GM10266 (cell line): ENCODE measurements around the gene SP6.

ENCODE experiments used
- DNase-seq: peaks from one replicate; pipeline ENCODE4 v3.0.0; 2012; ENCODE audit errors: extremely low spot score
- TF ChIP-seq, protein P1 (sequence below): IDR thresholded peaks from 2 replicates; pipeline ENCODE4 v1.5.1; 2012; ENCODE audit warnings: mild to moderate bottlenecking, low read depth; ENCODE audit not compliant: control insufficient read depth, insufficient read depth; ENCODE audit errors: missing control alignments

Gene SP6

DNA sequence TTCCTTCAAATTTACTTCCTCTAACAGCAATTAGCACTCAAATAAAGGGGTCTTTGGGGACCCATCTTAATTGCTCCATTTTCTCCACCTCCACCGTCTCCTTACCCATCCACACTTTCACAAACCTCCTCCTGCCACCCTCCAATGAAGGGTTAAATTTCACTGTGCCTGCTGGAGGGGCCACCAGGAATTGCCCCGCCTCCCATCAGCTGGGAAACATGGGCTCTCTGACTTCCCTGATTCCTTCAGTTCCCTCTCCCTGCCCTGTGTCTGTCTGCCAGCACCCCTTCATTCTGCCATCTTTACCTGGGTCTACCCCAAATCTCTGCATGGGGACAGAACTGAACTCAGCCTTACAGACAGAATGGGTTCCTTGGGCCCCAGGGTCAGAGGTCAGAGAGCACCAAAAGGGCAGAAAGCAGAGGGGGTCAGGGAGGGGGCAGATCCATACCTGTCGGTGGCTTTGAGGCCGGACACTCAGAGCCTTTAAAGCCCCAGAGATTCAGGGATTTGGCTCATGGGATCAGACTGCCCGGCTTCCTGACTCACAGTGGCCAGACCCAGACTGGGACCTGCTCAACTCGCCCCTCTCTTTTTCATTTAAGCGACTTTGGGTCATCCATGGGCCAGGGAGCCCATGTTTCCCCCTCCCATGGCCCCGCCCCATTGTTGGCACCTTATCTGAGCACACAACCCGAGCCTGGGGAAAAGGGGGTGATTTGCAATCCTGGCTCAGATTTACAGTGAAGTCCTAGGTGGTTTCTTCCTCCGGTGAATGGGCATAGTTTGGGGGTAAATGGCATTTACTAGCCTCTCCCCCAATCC, 27.5 kb upstream of the SP6 start:
- TF ChIP-seq, protein P1, sequence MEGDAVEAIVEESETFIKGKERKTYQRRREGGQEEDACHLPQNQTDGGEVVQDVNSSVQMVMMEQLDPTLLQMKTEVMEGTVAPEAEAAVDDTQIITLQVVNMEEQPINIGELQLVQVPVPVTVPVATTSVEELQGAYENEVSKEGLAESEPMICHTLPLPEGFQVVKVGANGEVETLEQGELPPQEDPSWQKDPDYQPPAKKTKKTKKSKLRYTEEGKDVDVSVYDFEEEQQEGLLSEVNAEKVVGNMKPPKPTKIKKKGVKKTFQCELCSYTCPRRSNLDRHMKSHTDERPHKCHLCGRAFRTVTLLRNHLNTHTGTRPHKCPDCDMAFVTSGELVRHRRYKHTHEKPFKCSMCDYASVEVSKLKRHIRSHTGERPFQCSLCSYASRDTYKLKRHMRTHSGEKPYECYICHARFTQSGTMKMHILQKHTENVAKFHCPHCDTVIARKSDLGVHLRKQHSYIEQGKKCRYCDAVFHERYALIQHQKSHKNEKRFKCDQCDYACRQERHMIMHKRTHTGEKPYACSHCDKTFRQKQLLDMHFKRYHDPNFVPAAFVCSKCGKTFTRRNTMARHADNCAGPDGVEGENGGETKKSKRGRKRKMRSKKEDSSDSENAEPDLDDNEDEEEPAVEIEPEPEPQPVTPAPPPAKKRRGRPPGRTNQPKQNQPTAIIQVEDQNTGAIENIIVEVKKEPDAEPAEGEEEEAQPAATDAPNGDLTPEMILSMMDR: no peak
- no peak for DNase-seq

DNA sequence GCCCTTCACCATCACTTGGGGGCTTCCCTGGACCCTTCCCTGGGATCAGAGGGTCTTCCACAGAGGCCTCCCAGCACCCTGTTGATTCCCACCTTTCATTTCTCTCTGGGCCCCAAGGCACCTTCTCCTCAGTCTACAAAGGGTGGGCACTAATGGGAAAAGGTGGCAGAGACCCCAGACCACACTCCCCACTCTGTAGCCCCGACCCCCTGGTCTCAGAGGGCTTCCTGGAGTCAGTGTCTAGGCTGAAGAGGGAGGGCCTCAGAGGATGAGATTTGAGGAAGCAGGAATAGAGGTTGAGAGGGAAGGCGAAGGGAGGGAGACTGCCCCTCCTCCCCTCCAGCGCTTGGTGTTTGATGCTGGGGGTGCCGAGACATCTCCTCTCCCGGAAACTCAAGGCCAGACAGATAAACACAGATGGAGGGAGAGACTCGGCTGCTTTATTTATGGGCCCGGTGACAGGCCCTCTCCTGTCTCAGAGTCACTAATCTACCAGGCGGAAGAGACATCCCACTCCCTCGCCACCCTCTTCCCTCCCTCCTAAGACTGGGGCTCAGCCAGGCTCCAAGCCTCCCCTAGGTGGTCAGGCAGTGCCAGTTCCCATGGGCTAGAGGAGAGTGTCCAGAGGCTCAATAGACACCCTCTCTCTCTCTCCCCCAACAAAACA, 26.5 kb upstream of the SP6 start:
- TF ChIP-seq, protein P1: no peak
- no peak for DNase-seq

DNA sequence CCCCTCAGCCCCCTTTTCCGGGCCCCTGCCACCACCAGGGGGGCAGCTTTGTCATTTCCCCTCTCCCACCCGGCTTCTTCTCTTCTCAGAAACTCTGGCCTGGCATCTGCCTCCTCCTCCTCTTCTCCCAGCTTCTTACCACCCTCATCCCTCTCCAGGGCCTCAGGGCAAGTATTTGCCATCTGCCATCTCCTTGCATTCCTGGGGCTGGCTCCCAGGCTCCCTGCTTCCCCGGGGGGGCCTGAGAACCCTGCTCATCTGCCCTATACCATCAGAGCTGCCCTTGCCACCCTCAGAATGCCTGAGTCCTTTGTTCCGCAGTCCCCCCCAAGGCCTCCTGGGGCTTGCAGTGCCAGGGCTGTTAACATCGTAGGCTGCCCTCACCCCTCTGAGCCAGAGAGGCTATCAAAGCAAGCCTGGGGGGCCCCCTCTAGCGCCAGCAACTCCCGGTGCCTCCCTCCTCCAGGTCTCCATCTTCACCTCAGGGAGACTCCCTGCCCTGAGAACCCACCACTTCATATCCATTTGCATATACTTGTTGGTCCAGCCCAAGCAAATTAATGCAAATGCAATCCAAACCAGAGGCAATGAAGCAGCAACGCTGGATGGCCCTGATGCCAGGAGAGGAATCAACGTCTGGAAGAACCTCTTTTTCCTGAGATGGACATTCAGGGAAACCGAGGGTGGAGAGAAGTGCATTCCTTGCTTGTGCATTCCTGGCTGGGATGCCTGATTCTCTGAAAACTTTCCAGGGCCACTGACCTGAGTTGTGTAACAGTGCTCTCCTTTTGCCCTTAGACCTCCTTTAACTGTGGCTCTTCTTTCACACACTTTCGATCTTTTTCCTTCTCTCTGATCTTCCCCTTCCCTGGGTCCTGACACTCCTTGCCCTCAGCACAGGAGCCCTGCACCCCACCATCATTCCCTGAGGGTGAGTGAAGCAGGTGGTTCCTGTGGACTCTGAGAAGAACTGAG, 24.3 kb upstream of the SP6 start:
- no peak for DNase-seq
- TF ChIP-seq, protein P1: no peak

DNA sequence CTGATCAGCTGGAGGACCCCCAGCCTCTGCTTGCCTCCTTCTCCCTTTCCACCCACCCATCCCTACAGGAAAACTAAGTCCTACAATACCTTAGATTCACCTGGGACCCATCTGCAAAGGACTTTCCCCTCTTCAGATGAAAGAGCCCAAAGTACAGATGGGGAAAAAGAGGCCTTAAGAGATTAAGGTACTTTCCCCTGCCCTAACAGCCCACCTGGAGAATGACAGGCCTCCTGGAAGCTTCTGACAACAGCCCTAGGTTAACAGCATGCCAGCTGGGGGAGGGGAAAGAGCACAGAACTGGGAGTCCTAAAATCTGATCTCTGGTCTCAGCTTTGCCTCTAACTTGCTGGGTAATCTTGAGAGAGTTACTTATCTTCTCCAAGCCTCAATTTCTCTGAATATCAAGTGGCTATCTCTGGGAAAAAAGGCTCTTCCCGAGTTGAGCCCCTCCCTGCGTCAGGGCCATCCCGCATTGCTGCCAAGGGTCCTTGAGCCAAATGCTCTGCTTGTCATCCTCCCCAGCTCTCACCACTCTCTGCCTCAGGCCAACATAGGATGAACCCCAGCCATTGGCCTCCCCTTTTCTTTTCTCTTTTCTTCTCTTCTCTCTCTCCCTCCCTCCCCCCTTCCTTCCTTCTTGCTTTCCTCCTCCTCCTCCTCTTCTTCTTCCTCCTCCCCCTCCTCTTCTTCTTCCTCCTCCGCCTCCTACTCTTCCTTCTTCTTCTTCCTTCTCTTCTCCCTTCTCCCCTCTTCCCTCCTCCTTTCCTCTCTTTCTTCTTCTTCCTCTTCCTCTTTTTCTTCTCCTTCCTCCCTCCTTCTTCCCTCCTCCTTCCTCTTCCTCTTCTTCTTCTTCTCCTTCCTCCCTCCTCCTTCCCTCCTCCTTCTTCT, 22.5 kb upstream of the SP6 start:
- TF ChIP-seq, protein P1: no peak
- no peak for DNase-seq

DNA sequence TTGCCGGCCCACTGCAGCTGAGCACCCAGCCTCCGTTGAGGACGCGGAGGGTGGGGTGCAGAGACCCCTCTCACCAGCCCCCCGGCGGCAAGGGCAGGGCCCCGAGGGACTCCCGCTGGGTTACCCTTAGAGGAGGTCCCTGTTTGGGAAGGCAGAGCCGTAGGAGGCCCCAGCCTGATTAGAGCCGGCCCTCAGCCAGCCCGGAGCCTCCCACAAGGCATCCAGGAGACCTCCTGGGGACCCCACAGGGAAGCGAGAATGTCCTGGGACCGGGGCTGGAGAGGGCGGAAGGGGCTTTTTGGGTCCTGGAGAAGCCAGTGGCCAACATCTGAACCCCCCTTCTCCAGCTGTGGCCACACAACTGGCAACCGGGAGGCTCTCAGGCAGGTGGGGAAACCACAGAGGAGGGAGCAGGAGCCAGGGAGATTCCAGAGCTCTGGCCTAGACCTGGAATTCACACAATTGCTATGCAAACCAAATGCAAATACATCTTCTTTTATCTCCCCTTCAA, 21.7 kb upstream of the SP6 start:
- TF ChIP-seq, protein P1: no peak
- no peak for DNase-seq

DNA sequence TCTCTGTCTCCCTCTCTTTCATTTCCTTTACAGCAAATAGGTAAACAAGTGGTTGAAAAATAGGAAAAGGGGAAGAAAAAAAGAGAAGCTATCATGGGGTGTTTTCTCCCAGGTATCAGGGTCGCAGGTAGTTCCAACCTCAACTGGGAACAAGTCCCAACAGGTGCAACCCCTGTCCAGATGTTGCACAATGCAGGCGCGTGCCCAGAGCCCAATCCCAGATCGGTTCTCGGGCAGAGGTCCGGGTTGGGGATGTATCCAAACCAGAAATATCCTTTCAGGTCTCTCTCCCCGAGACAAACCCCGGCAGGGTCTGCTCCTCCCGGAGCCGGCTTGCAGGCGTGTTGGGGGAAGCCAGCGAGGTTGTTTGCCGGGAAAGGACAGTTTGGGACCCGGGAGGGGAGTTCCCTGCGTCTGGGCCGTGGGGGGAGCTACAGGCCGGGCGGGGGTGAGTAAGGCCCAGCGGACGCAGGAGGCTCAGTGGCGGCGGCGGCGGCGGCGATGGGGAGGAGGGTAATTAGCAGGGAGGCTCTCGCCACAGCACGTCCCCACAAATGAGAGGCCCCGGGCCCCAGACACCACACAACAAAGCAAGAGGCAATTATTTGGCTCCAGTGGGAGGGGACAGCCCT, 21.2 kb upstream of the SP6 start:
- TF ChIP-seq, protein P1: no peak
- DNase-seq: no peak
